ENCODE data around the gene ZBTB47.

DNA sequence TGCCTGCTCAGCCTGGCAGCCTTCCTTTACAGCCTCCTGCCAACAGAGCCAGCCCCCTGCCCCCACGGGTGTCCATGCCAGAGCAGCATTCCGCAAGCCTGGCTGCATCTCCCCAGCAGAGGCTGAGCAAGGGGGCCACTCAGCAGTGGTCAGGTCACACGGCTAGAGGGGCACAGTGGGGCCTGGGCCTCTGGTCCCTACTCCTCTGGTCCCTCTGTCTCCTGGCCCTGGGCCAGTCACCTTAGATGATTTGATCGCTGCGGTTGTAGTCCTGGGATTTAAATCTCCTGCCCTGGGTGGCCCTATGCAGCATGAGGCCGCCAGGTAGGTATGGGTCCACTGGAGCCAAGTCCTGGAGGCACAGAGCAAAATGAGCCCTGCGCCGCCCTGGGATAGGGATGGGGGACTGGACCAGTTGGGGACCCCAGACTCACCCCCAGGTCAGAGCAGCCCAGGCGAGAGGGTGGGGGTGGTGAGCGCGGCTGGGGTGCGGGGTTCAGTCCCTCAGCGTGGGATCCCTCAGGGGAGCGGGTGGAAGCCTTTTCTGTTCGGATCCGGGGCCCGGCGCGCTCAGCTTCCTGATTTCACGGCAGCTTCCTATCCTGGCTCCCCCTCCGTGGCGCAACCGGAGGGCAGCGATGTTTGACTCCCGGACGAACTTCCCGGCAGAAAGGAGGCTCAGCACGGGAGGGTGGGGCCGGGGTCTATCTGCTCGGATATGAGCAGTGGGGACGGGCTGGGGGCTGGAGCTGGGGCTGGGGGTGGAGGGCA is at the start of gene ZBTB47:
- TF ChIP-seq POLR2AphosphoS5 (IDR thresholded peaks at IDR 0.05; ENCODE audit: low read depth, low read length) = no peak
- TF ChIP-seq REST (IDR thresholded peaks at IDR 0.05; ENCODE audit: insufficient read depth in 1 of 2, low read depth in 2 of 2, low read length in 2 of 2) = no peak
- no peak for TF ChIP-seq TAF1 (IDR thresholded peaks at IDR 0.05; ENCODE audit: borderline replicate concordance, insufficient read depth, low read length)

Data from PFSK-1 (cell line).